Gastroesophageal sphincter (tissue), 4 donors: ENCODE measurements around the gene OGFOD2. TPM values are rescaled to one million over a fixed set of nuclear protein-coding genes. Genes with fewer than 3 reads are reported as not detected.

Source experiments
- ATAC-seq: fragments of 150-250 bp; one replicate; pipeline ENCODE4 v1.9.1; 2016; ENCODE audit warnings: mild to moderate bottlenecking, moderate library complexity
- H3K27ac ChIP-seq, 4 donors: fragments of 200-600 bp; sonication (generic) in 3 of 4; 1 replicate in 3 of 4; 2 replicates in 1 of 4; pipeline ENCODE4 v1.5.1; 2016 to 2019
- H3K27me3 ChIP-seq: fragments of 200-600 bp; sonication (generic); one replicate; pipeline ENCODE4 v1.5.1; 2019
- H3K36me3 ChIP-seq, 2 donors: fragments of 200-600 bp; sonication (generic); one replicate each; pipeline ENCODE4 v1.5.1; 2019; ENCODE audit warnings: control low read depth in 1 of 2
- H3K4me1 ChIP-seq, 3 donors: fragments of 200-600 bp; sonication (generic); 1 replicate in 2 of 3; 2 replicates in 1 of 3; pipeline ENCODE4 v1.5.1; 2016 to 2019; ENCODE audit warnings: control low read depth in 2 of 3
- H3K4me3 ChIP-seq, 2 donors: fragments of 200-600 bp; sonication (generic); one replicate each; pipeline ENCODE4 v1.5.1; 2019; ENCODE audit warnings: mild to moderate bottlenecking in 1 of 2, moderate library complexity in 1 of 2
- H3K9me3 ChIP-seq, 3 donors: fragments of 200-600 bp; sonication (generic); one replicate each; pipeline ENCODE4 v1.5.1; 2017 to 2019; ENCODE audit warnings: control low read depth in 2 of 3
- CTCF ChIP-seq, 4 experiments: fragments of 200-600 bp in 2 of 4; fragments of 450-650 bp in 2 of 4; sonication (generic) in 1 of 4; IDR thresholded peaks; one replicate each; pipeline ENCODE4 v1.5.1; 2017 to 2019; ENCODE audit warnings: antibody characterized with exemption in 4 of 4, mild to moderate bottlenecking in 2 of 4, moderate library complexity in 2 of 4
- EP300 ChIP-seq: sonication (generic); formaldehyde crosslinking; IDR thresholded peaks from one replicate; pipeline ENCODE4 v1.6.1; 2017; ENCODE audit warnings: antibody characterized with exemption, mild to moderate bottlenecking
- POLR2A ChIP-seq, 2 donors: fragments of 450-650 bp; IDR thresholded peaks; one replicate each; pipeline ENCODE4 v1.6.1; 2017; ENCODE audit warnings: antibody characterized with exemption in 2 of 2, mild to moderate bottlenecking in 2 of 2, moderate library complexity in 1 of 2
- POLR2AphosphoS5 ChIP-seq: sonication (generic); formaldehyde crosslinking; IDR thresholded peaks from one replicate; pipeline ENCODE4 v1.6.1; 2017; ENCODE audit warnings: antibody characterized with exemption
- WGBS, 2 donors: methylation state at CpG; one replicate each; pipeline ENCODE4 v1.1.5; 2018; ENCODE audit warnings: low coverage in 1 of 2; 5-methylcytosine and 5-hydroxymethylcytosine counted together
- total RNA-seq, 4 donors: library from RNA; depleted of rRNA; stranded (reverse); fragments of >200 nt; gene quantifications; one replicate each; pipeline ENCODE4 v1.1.0, GENCODE V29; 2016

Gene OGFOD2
- total RNA-seq, 4 donors from 2014 or later: 7.3 to 10.7 (median 8.3) TPM

- Histone ChIP-seq H3K4me1 (peaks cover 0 to 9% (median 5%) of the 10 kb centered on the region in 3 donors), H3K27ac (no peak overlapping the region), H3K27me3 (no peaks in the 10 kb centered on the region), H3K4me3 (no peak overlapping the region), H3K36me3 (peaks cover 0 to 95% of the 10 kb centered on the region in 2 donors), H3K9me3 (no peaks in the 10 kb centered on the region)
- WGBS, 2 donors: 81% methylated on average over 9 of the region's 22 CpGs; no CpG with 5 or more reads in 1 of the 2 donors
- ATAC-seq: no peak
- TF ChIP-seq EP300 (no peak), POLR2A (IDR thresholded peaks at IDR 0.05) (no peak), POLR2AphosphoS5 (no peak), CTCF (IDR thresholded peaks at IDR 0.05) (no peak)
Measured at GRCh38 chr12:122989874-122990419, 14.9 kb downstream of the OGFOD2 start.

- ATAC-seq: no peak
- WGBS, 2 donors: 82% methylated on average over 2 of the region's 13 CpGs; no CpG with 5 or more reads in 1 of the 2 donors
Measured at GRCh38 chr12:122990561-122990960, 15.5 kb downstream of the OGFOD2 start.

GRCh38 chr12:122990961-122991622 lies 16.0 kb downstream of the OGFOD2 start:
- Histone ChIP-seq H3K27me3 (no peaks in the 10 kb centered on the region), H3K27ac (no peak overlapping the region), H3K4me3 (no peak overlapping the region), H3K36me3 (peaks cover 0 to 98% of the 10 kb centered on the region in 2 donors), H3K9me3 (no peaks in the 10 kb centered on the region), H3K4me1 (peaks cover 0 to 9% (median 3%) of the 10 kb centered on the region in 3 donors)
- no peak for ATAC-seq
- WGBS, 2 donors: 73 to 93% methylated on average over 3 to 4 of the region's 13 CpGs
- TF ChIP-seq POLR2AphosphoS5 (no peak), CTCF (IDR thresholded peaks at IDR 0.05) (no peak), POLR2A (IDR thresholded peaks at IDR 0.05) (no peak), EP300 (no peak)

More at GRCh38 chr12:122990561-122990960, 15.5 kb downstream of the OGFOD2 start:
- H3K36me3 ChIP-seq: peaks cover 0 to 98% of the 10 kb centered on the region in 2 donors
- H3K27ac ChIP-seq: no peak overlapping the region
- H3K9me3 ChIP-seq: no peaks in the 10 kb centered on the region
- no peak for TF ChIP-seq EP300
- TF ChIP-seq POLR2AphosphoS5: no peak
- TF ChIP-seq CTCF (IDR thresholded peaks at IDR 0.05): no peak
- no peak for TF ChIP-seq POLR2A (IDR thresholded peaks at IDR 0.05)
- H3K27me3 ChIP-seq: no peaks in the 10 kb centered on the region
- H3K4me1 ChIP-seq: peaks cover 0 to 7% (median 0%) of the 10 kb centered on the region in 3 donors
- no peak overlapping the region for H3K4me3 ChIP-seq

GRCh38 chr12:122991623-122992275 lies 16.7 kb downstream of the OGFOD2 start:
- no peak for ATAC-seq
- no peak overlapping the region for H3K4me3 ChIP-seq
- TF ChIP-seq POLR2A (IDR thresholded peaks at IDR 0.05) (no peak), EP300 (no peak)
- no peak overlapping the region for H3K27ac ChIP-seq
- peaks cover 0 to 16% (median 3%) of the 10 kb centered on the region in 3 donors for H3K4me1 ChIP-seq
- H3K36me3 ChIP-seq: peaks cover 0 to 98% of the 10 kb centered on the region in 2 donors
- no CpG with 5 or more reads among the region's 27 CpGs for WGBS, 2 donors
- H3K27me3 ChIP-seq: no peaks in the 10 kb centered on the region
- H3K9me3 ChIP-seq: no peaks in the 10 kb centered on the region

GRCh38 chr12:122992386-122992785 lies 17.3 kb downstream of the OGFOD2 start:
- no peak for ATAC-seq
- peaks cover 0 to 98% of the 10 kb centered on the region in 2 donors for H3K36me3 ChIP-seq
- no CpG with 5 or more reads among the region's 19 CpGs for WGBS, 2 donors
- H3K4me1 ChIP-seq: peaks cover 0 to 21% (median 3%) of the 10 kb centered on the region in 3 donors
- H3K9me3 ChIP-seq: no peaks in the 10 kb centered on the region
- no peak overlapping the region for H3K27ac ChIP-seq
- H3K4me3 ChIP-seq: no peak overlapping the region
- H3K27me3 ChIP-seq: no peaks in the 10 kb centered on the region
- TF ChIP-seq CTCF (IDR thresholded peaks at IDR 0.05) (no peak), EP300 (no peak), POLR2A (IDR thresholded peaks at IDR 0.05) (no peak), POLR2AphosphoS5 (no peak)
